BJ (cell line): ENCODE results near the gene CTPS1. TPM values are rescaled to one million over a fixed set of nuclear protein-coding genes. Genes with fewer than 3 reads are reported as not detected.

ENCODE experiments used
- CTCF ChIA-PET: fragments of 350-600 bp; formaldehyde crosslinking; extraction: SDS; loops from one replicate; lab custom pipeline; 2021; ENCODE audit warnings: antibody characterized with exemption, inconsistent platforms; lab: Yijun Ruan, JAX
- POLR2A ChIA-PET: fragments of 300-600 bp; sonication (Branson Sonifier 250); formaldehyde crosslinking; extraction: SDS; loops from one replicate; lab custom pipeline; 2021; ENCODE audit warnings: antibody characterized with exemption; lab: Charles Lee
- DNase-seq: peaks from one replicate; pipeline ENCODE4 v3.0.0-alpha.2; 2011; ENCODE audit warnings: low read depth
- H3K27me3 ChIP-seq: 2 replicates; pipeline ENCODE4 v1.6.0; 2011; ENCODE audit warnings: low read length; ENCODE audit not compliant: control insufficient read depth, insufficient read depth
- H3K36me3 ChIP-seq: 2 replicates; pipeline ENCODE4 v1.5.1; 2011; ENCODE audit warnings: low read length; ENCODE audit not compliant: control insufficient read depth, insufficient read depth
- H3K4me3 ChIP-seq: 2 replicates; pipeline ENCODE4 v1.5.1; 2011; ENCODE audit warnings: low read depth, mild to moderate bottlenecking, control low read depth, low read length
- polyA plus RNA-seq: library from polyadenylated mRNA; depleted of rRNA; stranded (reverse); fragments of >200 nt; gene quantifications from 2 replicates; pipeline ENCODE4 v1.2.3, GENCODE V29; 2011
- TF ChIP-seq, protein P1 (sequence below): IDR thresholded peaks from 2 replicates; pipeline ENCODE4 v1.5.1; 2011; ENCODE audit warnings: low read depth, mild to moderate bottlenecking, control low read depth, inconsistent platforms, low read length, moderate library complexity; ENCODE audit not compliant: insufficient read depth

CTPS1 gene
- polyA plus RNA-seq, 1 experiment = 45.1 TPM

GRCh38 chr1:40974945-40975344 lies 4.6 kb upstream of the CTPS1 start:
- CTCF ChIA-PET = interaction anchor here (0.6 to 1.2 kb wide), 2 partner anchors 22 to 68 kb away, joined by 3 read pairs; no protein-coding TSS in a partner anchor
- TF ChIP-seq, protein P1, sequence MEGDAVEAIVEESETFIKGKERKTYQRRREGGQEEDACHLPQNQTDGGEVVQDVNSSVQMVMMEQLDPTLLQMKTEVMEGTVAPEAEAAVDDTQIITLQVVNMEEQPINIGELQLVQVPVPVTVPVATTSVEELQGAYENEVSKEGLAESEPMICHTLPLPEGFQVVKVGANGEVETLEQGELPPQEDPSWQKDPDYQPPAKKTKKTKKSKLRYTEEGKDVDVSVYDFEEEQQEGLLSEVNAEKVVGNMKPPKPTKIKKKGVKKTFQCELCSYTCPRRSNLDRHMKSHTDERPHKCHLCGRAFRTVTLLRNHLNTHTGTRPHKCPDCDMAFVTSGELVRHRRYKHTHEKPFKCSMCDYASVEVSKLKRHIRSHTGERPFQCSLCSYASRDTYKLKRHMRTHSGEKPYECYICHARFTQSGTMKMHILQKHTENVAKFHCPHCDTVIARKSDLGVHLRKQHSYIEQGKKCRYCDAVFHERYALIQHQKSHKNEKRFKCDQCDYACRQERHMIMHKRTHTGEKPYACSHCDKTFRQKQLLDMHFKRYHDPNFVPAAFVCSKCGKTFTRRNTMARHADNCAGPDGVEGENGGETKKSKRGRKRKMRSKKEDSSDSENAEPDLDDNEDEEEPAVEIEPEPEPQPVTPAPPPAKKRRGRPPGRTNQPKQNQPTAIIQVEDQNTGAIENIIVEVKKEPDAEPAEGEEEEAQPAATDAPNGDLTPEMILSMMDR = no peak
- DNase-seq = no peak
- Histone ChIP-seq H3K27me3 (no peaks in the 10 kb centered on the region), H3K4me3 (no peak overlapping the region), H3K36me3 (no peaks in the 10 kb centered on the region)
- POLR2A ChIA-PET = no interaction called here

DNA sequence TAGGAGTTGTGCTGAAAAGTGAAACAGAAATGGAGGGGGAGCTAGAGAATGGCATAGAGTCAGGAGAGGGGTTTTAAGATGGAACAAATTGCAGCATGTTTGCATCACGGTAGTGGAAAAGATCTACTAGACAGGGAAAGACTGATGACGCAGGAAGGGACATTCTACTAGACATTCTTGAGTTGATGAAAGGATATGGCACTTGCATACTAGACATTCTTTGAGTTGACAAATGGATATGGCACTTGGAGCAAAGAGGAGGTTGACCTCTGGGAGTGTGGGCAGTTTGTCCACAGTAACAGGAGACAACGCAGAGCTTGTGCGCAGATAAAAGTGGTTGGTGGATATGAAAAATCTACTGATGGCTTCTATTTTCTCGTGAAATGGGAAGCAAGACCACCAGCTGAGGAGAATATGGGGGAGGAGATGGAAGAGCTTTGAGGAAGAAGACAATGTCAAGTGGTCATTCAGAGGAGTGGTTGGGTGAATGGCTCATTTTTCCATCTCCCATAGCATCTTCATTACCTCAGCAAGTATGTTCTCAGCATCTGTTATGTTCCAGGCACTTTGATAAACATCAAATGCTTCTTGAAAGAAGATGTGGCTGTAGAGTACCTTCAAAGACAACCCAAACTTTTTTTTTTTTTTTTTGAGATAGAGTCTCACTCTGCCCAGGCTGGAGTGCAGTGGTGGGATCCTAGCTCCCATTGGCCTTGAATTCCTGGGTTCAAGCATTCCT lies 2.4 kb upstream of the CTPS1 start:
- CTCF ChIA-PET = interaction anchor here (1.0 to 2.0 kb wide), 4 partner anchors 10 to 26 kb away, joined by 3 to 8 read pairs (median 6); no protein-coding TSS in a partner anchor
- peak; percentile 43 for DNase-seq
- Histone ChIP-seq H3K4me3 (no peak overlapping the region), H3K36me3 (no peaks in the 10 kb centered on the region), H3K27me3 (no peaks in the 10 kb centered on the region)
- POLR2A ChIA-PET = no interaction called here
- TF ChIP-seq, protein P1 = no peak

DNA sequence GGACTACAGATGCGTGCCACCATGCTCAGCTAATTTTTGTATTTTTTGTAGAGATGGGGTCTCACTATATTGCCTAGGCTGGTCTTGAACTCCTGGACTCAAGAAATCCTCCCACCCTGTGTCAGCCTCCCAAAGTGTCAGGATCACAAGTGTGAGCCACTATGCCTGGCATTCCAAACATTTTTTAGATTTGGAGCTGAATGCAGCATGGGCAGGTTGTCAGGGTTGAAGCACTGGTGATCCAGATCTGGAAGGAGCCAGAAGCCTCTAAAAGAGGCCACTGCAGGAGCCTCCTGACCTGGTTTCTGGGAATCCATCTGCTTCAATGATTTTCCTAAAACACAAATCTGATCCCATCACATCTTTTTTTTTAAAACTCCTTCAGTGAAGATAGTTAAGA lies 1.8 kb upstream of the CTPS1 start:
- Histone ChIP-seq H3K4me3 (no peak overlapping the region), H3K27me3 (no peaks in the 10 kb centered on the region), H3K36me3 (no peaks in the 10 kb centered on the region)
- DNase-seq = no peak
- CTCF ChIA-PET = interaction anchor here (1.2 to 2.0 kb wide), 4 partner anchors 9 to 29 kb away, joined by 3 to 8 read pairs (median 6); no protein-coding TSS in a partner anchor
- POLR2A ChIA-PET = no interaction called here
- TF ChIP-seq, protein P1 = no peak

- H3K4me3 ChIP-seq = peak overlapping the region; percentile 65
- ChIA-PET CTCF (interaction anchor here (0.5 to 2.5 kb wide), 5 partner anchors 25 to 37 kb away, joined by 3 to 11 read pairs (median 5); no protein-coding TSS in a partner anchor), POLR2A (no interaction called here)
- H3K27me3 ChIP-seq = no peaks in the 10 kb centered on the region
- TF ChIP-seq, protein P1 = no peak
- no peaks in the 10 kb centered on the region for H3K36me3 ChIP-seq
- DNase-seq = no peak
Measured at GRCh38 chr1:40978886-40979240, 633 bp upstream of the CTPS1 start.

GRCh38 chr1:40980068-40980452 lies 564 bp downstream of the CTPS1 start:
- H3K36me3 ChIP-seq = no peaks in the 10 kb centered on the region
- TF ChIP-seq, protein P1 = no peak
- no peaks in the 10 kb centered on the region for H3K27me3 ChIP-seq
- peak overlapping the region; percentile 65 for H3K4me3 ChIP-seq
- no peak for DNase-seq
- ChIA-PET POLR2A (interaction anchor here (0.6 to 0.7 kb wide), 5 partner anchors 118 to 1440 kb away, joined by 3 to 6 read pairs (median 4); partner anchors contain the start of gene CITED4), CTCF (interaction anchor here (0.8 to 2.5 kb wide), 5 partner anchors 10 to 131 kb away, joined by 3 to 11 read pairs (median 5); no protein-coding TSS in a partner anchor)
